ENCODE results near the gene STIM1. TPM values are rescaled to one million over a fixed set of nuclear protein-coding genes. Genes with fewer than 3 reads are reported as not detected.

The STIM1 gene
- total RNA-seq, 1 experiment from 2014 or later, result 93.6 TPM

DNA sequence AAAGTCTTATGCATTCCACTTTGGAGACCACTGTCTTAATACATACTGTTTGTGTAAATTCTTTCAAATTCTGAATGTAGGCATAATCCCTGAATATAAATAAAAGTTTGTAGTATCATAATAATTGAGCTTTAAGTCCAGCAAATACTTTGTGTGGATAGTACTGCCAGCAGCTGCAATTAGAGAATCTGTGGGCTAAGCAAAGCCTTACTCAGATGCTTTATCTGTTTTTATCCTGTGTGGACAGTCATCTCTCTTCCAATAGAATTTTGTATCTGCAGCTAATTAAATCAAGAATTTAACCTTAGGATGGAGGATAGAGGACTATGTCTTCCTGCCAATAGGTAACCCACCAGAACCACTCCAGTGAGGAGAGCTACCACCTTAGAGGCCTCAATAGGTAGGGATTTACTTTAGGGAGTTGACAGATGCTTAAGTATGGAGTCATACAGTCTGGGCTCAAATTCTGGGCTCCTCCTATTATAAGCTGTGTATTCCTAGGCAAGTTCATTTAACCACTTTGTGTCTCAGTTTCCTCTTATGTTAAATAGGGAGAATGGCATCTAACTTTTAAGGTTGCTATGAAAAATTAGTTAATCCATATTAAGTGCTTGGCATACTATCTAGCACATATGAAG lies 71.1 kb downstream of the STIM1 start:
- H3K36me3 ChIP-seq (ENCODE audit: control insufficient read depth, insufficient read depth, low read length), result no peaks in the 10 kb centered on the region
- ATAC-seq, result no peak
- no peak for TF ChIP-seq REST (IDR thresholded peaks at IDR 0.05; ENCODE audit: insufficient read depth in 1 of 2, low read depth in 2 of 2, low read length in 1 of 2)
- no peak for TF ChIP-seq POLR2AphosphoS5 (IDR thresholded peaks at IDR 0.05; ENCODE audit: low read depth, low read length)
- no peak for TF ChIP-seq TCF7L2 (IDR thresholded peaks at IDR 0.05; ENCODE audit: low read depth, low read length)
- TF ChIP-seq, protein P1, sequence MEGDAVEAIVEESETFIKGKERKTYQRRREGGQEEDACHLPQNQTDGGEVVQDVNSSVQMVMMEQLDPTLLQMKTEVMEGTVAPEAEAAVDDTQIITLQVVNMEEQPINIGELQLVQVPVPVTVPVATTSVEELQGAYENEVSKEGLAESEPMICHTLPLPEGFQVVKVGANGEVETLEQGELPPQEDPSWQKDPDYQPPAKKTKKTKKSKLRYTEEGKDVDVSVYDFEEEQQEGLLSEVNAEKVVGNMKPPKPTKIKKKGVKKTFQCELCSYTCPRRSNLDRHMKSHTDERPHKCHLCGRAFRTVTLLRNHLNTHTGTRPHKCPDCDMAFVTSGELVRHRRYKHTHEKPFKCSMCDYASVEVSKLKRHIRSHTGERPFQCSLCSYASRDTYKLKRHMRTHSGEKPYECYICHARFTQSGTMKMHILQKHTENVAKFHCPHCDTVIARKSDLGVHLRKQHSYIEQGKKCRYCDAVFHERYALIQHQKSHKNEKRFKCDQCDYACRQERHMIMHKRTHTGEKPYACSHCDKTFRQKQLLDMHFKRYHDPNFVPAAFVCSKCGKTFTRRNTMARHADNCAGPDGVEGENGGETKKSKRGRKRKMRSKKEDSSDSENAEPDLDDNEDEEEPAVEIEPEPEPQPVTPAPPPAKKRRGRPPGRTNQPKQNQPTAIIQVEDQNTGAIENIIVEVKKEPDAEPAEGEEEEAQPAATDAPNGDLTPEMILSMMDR (IDR thresholded peaks at IDR 0.05), result no peak
- no peak for TF ChIP-seq SIN3A (IDR thresholded peaks at IDR 0.05; ENCODE audit: borderline replicate concordance, insufficient read depth, low read depth, low read length)
- no peak overlapping the region for H3K4me3 ChIP-seq (ENCODE audit: low read depth in 2 of 2, low read length in 2 of 2)
- no peak overlapping the region for H3K27ac ChIP-seq (ENCODE audit: low read length)
- CTCF ChIA-PET, result no interaction called here
- H3K9me3 ChIP-seq (ENCODE audit: control insufficient read depth, insufficient read depth, low read depth, low read length), result peaks cover 3% of the 10 kb centered on the region; the same call in 1 of the 2 replicates
- POLR2A ChIA-PET, result no interaction called here
- DNase-seq (ENCODE audit: low read depth, low spot score), result no peak
- BruUV-seq (replicated peaks), result no TSS peak
- no peaks in the 10 kb centered on the region for H3K4me1 ChIP-seq (ENCODE audit: control insufficient read depth, insufficient read depth, low read length)
- H3K27me3 ChIP-seq (ENCODE audit: control insufficient read depth, insufficient read depth, low read length), result no peaks in the 10 kb centered on the region
- intact Hi-C loops (cut with micrococcal nuclease; ENCODE audit: unreplicated experiment) (no loop called here), in situ Hi-C loops (cut with HindIII; ENCODE audit: low pct_unique_long_range_greater_than_20kb, low sequenced_read_pairs) (no loop called here)

DNA sequence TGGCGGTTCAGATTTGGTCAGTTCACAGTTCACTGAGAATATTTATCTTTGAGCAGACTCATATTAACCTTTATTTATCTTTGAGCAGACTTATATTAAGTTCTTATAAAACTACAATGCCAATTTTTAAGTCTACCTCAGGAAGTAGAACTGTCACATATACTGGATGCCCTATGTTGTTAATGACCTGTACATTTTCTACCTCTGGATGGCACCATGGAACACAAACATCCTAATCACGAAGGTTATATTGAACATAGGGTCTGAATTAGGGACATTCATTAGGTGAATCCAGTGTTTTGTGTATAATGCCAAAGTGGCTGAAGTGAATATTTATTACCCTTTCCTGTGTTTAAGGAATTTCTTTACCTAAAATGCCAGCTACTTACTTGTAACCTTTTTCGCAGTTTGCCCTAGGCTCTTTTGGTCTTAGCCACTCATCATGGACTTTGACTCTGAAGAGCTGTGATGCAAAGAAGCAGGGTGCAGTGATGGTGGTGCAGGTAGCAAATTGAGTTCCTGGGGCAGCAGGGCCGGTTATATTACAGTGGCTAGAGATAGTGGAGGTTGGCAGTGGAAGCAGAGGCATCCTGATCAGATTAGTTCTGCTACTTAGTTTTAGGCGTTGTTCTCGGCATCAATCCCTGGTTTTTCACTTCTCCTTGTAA lies 71.8 kb downstream of the STIM1 start:
- ChIA-PET CTCF (no interaction called here), POLR2A (no interaction called here)

More for the DNA sequence above, 71.8 kb downstream of the STIM1 start:
- no peak for ATAC-seq
- no peak overlapping the region for H3K27ac ChIP-seq (ENCODE audit: low read length)
- H3K9me3 ChIP-seq (ENCODE audit: control insufficient read depth, insufficient read depth, low read depth, low read length), result no peaks in the 10 kb centered on the region
- H3K36me3 ChIP-seq (ENCODE audit: control insufficient read depth, insufficient read depth, low read length), result no peaks in the 10 kb centered on the region
- TF ChIP-seq SIN3A (IDR thresholded peaks at IDR 0.05; ENCODE audit: borderline replicate concordance, insufficient read depth, low read depth, low read length) (no peak), TCF7L2 (IDR thresholded peaks at IDR 0.05; ENCODE audit: low read depth, low read length) (no peak)
- TF ChIP-seq, protein P1 (IDR thresholded peaks at IDR 0.05), result peak; percentile 29
- H3K4me1 ChIP-seq (ENCODE audit: control insufficient read depth, insufficient read depth, low read length), result no peaks in the 10 kb centered on the region
- no peak for DNase-seq (ENCODE audit: low read depth, low spot score)
- BruUV-seq (replicated peaks), result no TSS peak
- no peaks in the 10 kb centered on the region for H3K27me3 ChIP-seq (ENCODE audit: control insufficient read depth, insufficient read depth, low read length)
- H3K4me3 ChIP-seq (ENCODE audit: low read depth in 2 of 2, low read length in 2 of 2), result no peak overlapping the region
- intact Hi-C loops (cut with micrococcal nuclease; ENCODE audit: unreplicated experiment), result no loop called here
- in situ Hi-C loops (cut with HindIII; ENCODE audit: low pct_unique_long_range_greater_than_20kb, low sequenced_read_pairs), result no loop called here

Measured in Panc1 (cell line).